Fibroblast of upper back skin (primary cell): ENCODE results near the gene VWA3A.
"Not testable (repeated sequence)": the region's sequence is repeated elsewhere in the genome, so short reads cannot be mapped to it uniquely, and the experiment has no call there.

Experiments used
- DNase-seq: peaks from one replicate; pipeline ENCODE4 v3.0.0-alpha.2; 2013

VWA3A gene

GRCh38 chr16:22092143-22092933 is at the start of gene VWA3A:
Gene VWA3A (plus strand): TSS chr16:22092541. CDS start chr16:22092638, 97 bp downstream.
- DNase-seq = peak; percentile 44

GRCh38 chr16:22043882-22044281 is 48.5 kb upstream of the VWA3A start:
- not testable (repeated sequence) for DNase-seq

GRCh38 chr16:22045888-22046287 is 46.5 kb upstream of the VWA3A start:
- DNase-seq = not testable (repeated sequence)

- no peak for DNase-seq
These were observed 41.4 kb upstream of the VWA3A start for GRCh38 chr16:22050963-22051362.

- no peak for DNase-seq
These were observed 39.4 kb upstream of the VWA3A start for GRCh38 chr16:22052980-22053379.

- no peak for DNase-seq
These were observed 38.4 kb upstream of the VWA3A start for GRCh38 chr16:22053921-22054341.

- no peak for DNase-seq
These were observed 37.3 kb upstream of the VWA3A start for GRCh38 chr16:22054847-22055590.

- no peak for DNase-seq
These were observed 36.5 kb upstream of the VWA3A start for GRCh38 chr16:22055881-22056280.

GRCh38 chr16:22063888-22064467 is 28.4 kb upstream of the VWA3A start:
- no peak for DNase-seq

- DNase-seq = no peak
These were observed 27.1 kb upstream of the VWA3A start for GRCh38 chr16:22065252-22065651.

- peak; percentile 47 for DNase-seq
These were observed 21.7 kb upstream of the VWA3A start for GRCh38 chr16:22070361-22071330.

GRCh38 chr16:22071331-22071910 is 20.9 kb upstream of the VWA3A start:
- DNase-seq = no peak

- no peak for DNase-seq
These were observed 19.0 kb upstream of the VWA3A start for GRCh38 chr16:22073350-22073749.

- peak; percentile 21 for DNase-seq
These were observed 17.1 kb upstream of the VWA3A start for GRCh38 chr16:22075043-22075757.

- DNase-seq = no peak
These were observed 16.6 kb upstream of the VWA3A start for GRCh38 chr16:22075776-22076175.

- DNase-seq = peak; percentile 46
These were observed 14.5 kb upstream of the VWA3A start for GRCh38 chr16:22077700-22078313.

- DNase-seq = no peak
These were observed 13.7 kb upstream of the VWA3A start for GRCh38 chr16:22078656-22079055.

- DNase-seq = no peak
These were observed 11.3 kb upstream of the VWA3A start for GRCh38 chr16:22081050-22081449.

- no peak for DNase-seq
These were observed 5.9 kb upstream of the VWA3A start for GRCh38 chr16:22086440-22086839.

GRCh38 chr16:22088642-22089041 is 3.7 kb upstream of the VWA3A start:
- no peak for DNase-seq

- no peak for DNase-seq
These were observed 2.4 kb upstream of the VWA3A start for GRCh38 chr16:22089910-22090309.
